Liver (tissue), 9 donors: Measurements from ENCODE around the gene PRSS22. TPM values are rescaled to one million over a fixed set of nuclear protein-coding genes. Genes with fewer than 3 reads are reported as not detected.

ENCODE experiments used
- DNase-seq: peaks from one replicate; pipeline ENCODE4 v3.0.0-alpha.2; 2017; ENCODE audit warnings: low spot score
- H3K27ac ChIP-seq, 2 donors: one replicate each; pipeline ENCODE4 v1.7.0; 2013; ENCODE audit warnings: inconsistent platforms in 2 of 2, low read length in 2 of 2, control low read depth in 1 of 2, low read depth in 1 of 2, mild to moderate bottlenecking in 1 of 2
- H3K27me3 ChIP-seq, 4 donors: one replicate each; pipeline versions ENCODE4 v1.6.1 to v1.7.0; 2013; ENCODE audit warnings: low read length in 3 of 4, inconsistent platforms in 1 of 4, mild to moderate bottlenecking in 1 of 4, moderate library complexity in 1 of 4; ENCODE audit not compliant: control insufficient read depth in 4 of 4, insufficient read depth in 4 of 4
- H3K36me3 ChIP-seq, 4 donors: one replicate each; pipeline versions ENCODE4 v1.6.1 to v1.7.0; 2013; ENCODE audit warnings: low read length in 3 of 4, mild to moderate bottlenecking in 3 of 4, low read depth in 1 of 4, moderate library complexity in 1 of 4; ENCODE audit not compliant: control insufficient read depth in 4 of 4, insufficient read depth in 3 of 4
- H3K4me1 ChIP-seq, 4 donors: one replicate each; pipeline versions ENCODE4 v1.6.1 to v1.7.0; 2013; ENCODE audit warnings: low read length in 3 of 4, mild to moderate bottlenecking in 3 of 4, moderate library complexity in 1 of 4; ENCODE audit not compliant: control insufficient read depth in 4 of 4, insufficient read depth in 4 of 4
- H3K4me3 ChIP-seq, 3 donors: one replicate each; pipeline versions ENCODE4 v1.6.1 to v1.7.0; 2013; ENCODE audit warnings: low read length in 3 of 3, control low read depth in 1 of 3, low read depth in 1 of 3, mild to moderate bottlenecking in 1 of 3
- H3K9ac ChIP-seq, 2 donors: one replicate each; pipeline ENCODE4 v1.7.0; 2013; ENCODE audit warnings: low read length in 2 of 2, mild to moderate bottlenecking in 2 of 2, moderate library complexity in 2 of 2, control low read depth in 1 of 2, low read depth in 1 of 2
- H3K9me3 ChIP-seq, 4 donors: one replicate each; pipeline versions ENCODE4 v1.6.1 to v1.7.0; 2013; ENCODE audit warnings: low read length in 3 of 4; ENCODE audit not compliant: control insufficient read depth in 4 of 4
- EGR1 ChIP-seq, 2 donors: IDR thresholded peaks; 2 replicates each; pipeline ENCODE4 v1.6.1; 2016 to 2018; ENCODE audit warnings: antibody characterized with exemption in 2 of 2, low read depth in 2 of 2
- FOXA1 ChIP-seq: IDR thresholded peaks from 2 replicates; pipeline ENCODE4 v1.6.1; 2016; ENCODE audit warnings: antibody characterized with exemption
- FOXA2 ChIP-seq: IDR thresholded peaks from 2 replicates; pipeline ENCODE4 v1.6.1; 2016; ENCODE audit warnings: antibody characterized with exemption
- GABPA ChIP-seq, 2 donors: IDR thresholded peaks in 1 of 2; conservative IDR thresholded peaks in 1 of 2; 2 replicates each; pipeline ENCODE4 v1.6.1; 2016; ENCODE audit warnings: antibody characterized with exemption in 2 of 2, mild to moderate bottlenecking in 1 of 2, moderate library complexity in 1 of 2
- HNF4A ChIP-seq, 2 donors: conservative IDR thresholded peaks; 2 replicates each; pipeline ENCODE4 v1.6.1; 2016; ENCODE audit warnings: antibody characterized with exemption in 2 of 2, mild to moderate bottlenecking in 2 of 2
- HNF4G ChIP-seq: IDR thresholded peaks from 2 replicates; pipeline ENCODE4 v1.6.1; 2016; ENCODE audit warnings: antibody characterized with exemption
- JUND ChIP-seq, 2 donors: IDR thresholded peaks; 2 replicates each; pipeline ENCODE4 v1.6.1; 2016; ENCODE audit warnings: antibody characterized with exemption in 2 of 2
- NR2F2 ChIP-seq: IDR thresholded peaks from 2 replicates; pipeline ENCODE4 v1.6.1; 2016; ENCODE audit warnings: antibody characterized with exemption
- RAD21 ChIP-seq, 2 donors: IDR thresholded peaks; 2 replicates each; pipeline ENCODE4 v1.6.1; 2016; ENCODE audit warnings: antibody characterized with exemption in 2 of 2, mild to moderate bottlenecking in 2 of 2
- RXRA ChIP-seq, 2 donors: IDR thresholded peaks; 2 replicates each; pipeline ENCODE4 v1.6.1; 2017 to 2018; ENCODE audit warnings: antibody characterized with exemption in 2 of 2, mild to moderate bottlenecking in 1 of 2
- SP1 ChIP-seq: IDR thresholded peaks from 2 replicates; pipeline ENCODE4 v1.6.1; 2018; ENCODE audit warnings: antibody characterized with exemption, mild to moderate bottlenecking
- TAF1 ChIP-seq: conservative IDR thresholded peaks from 2 replicates; pipeline ENCODE4 v1.6.1; 2016; ENCODE audit warnings: antibody characterized with exemption, mild to moderate bottlenecking
- YY1 ChIP-seq: IDR thresholded peaks from 2 replicates; pipeline ENCODE4 v1.6.1; 2016; ENCODE audit warnings: antibody characterized with exemption, mild to moderate bottlenecking
- WGBS: extraction: QIAGEN DNeasy Blood & Tissue Kit; methylation state at CpG from one replicate; pipeline ENCODE4 v1.1.7; 2013; 5-methylcytosine and 5-hydroxymethylcytosine counted together
- polyA plus RNA-seq, 2 donors: library from polyadenylated mRNA; stranded (reverse) in 1 of 2; unstranded in 1 of 2; fragments of 200-250 nt in 1 of 2; fragments of >200 nt in 1 of 2; fragmentation: Nextera tagmentation in 1 of 2; extraction: Ambion mirVana in 1 of 2; gene quantifications; one replicate each; pipeline versions ENCODE4 v1.2.1 to v1.2.3, GENCODE V29; 2013 to 2015
- total RNA-seq, 2 donors: library from RNA; depleted of rRNA; stranded (reverse); fragments of >200 nt; gene quantifications; one replicate each; pipeline ENCODE4 v1.2.3, GENCODE V29; 2014
- TF ChIP-seq, protein P1 (sequence below): fragments of 150-350 bp; IDR thresholded peaks from 2 replicates; pipeline ENCODE4 v1.5.1; 2017; ENCODE audit warnings: improper control_type of control experiment, low read depth, low read length; ENCODE audit not compliant: missing input control
- TF ChIP-seq, protein P2 (sequence below): IDR thresholded peaks from 2 replicates; pipeline ENCODE4 v1.6.1; 2016; ENCODE audit warnings: antibody characterized with exemption
- TF ChIP-seq, protein P3 (sequence below): IDR thresholded peaks from 2 replicates; pipeline ENCODE4 v1.6.1; 2016; ENCODE audit warnings: antibody characterized with exemption
- TF ChIP-seq, protein P4 (sequence below): IDR thresholded peaks from 2 replicates; pipeline ENCODE4 v1.6.1; 2016; ENCODE audit warnings: antibody characterized with exemption
- TF ChIP-seq, protein P5 (sequence below): IDR thresholded peaks from 2 replicates; pipeline ENCODE4 v1.6.1; 2016; ENCODE audit warnings: antibody characterized with exemption, mild to moderate bottlenecking
- donor health status: healthy.
- donor health status: healthy.
- donor health status: healthy.
- donor health status: healthy.
- donor health status: healthy.

The PRSS22 gene
- total and polyA plus RNA-seq, 4 donors = 0.23 to 1.1 (median 0.32) TPM; not detected in 1

DNA sequence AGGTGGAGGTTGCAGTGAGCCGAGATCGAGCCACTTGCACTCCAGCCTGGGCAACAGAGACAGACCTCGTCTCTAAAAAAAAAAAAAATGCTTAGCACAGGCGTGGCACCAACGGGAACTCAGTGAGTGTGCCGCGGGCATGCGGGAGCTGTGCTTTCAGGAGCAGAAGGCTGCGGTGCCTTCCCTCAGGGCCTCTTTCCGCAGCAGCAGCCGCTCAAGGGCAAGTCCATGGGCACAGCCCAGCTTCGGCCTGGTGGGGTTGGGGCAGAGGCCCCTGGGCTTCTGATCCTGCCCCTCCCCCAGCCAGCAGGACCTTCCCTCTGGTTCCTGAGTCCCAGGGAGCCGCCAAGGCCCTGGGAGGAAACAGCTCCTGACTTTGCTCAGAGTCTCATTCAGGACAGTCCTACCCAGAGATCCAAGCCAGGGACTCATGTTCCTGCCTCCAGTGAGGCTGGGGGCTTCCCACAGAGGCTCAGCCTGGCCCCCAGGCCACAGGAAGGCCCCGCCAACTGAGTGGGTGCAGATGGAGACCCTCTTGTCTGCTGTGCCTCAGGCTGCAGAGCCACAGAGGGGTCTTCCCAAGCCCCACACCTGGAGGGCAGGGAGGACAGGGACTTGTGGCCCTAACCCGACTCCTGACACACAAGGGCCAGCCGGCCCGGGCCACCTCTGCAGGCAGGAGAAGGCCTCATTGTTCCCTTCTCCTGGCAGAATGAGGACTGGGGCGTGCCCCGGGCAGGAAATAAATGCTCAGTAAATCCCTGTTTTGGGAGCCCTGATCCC is 31.2 kb downstream of the PRSS22 start:
- Histone ChIP-seq H3K9ac (no peak overlapping the region), H3K4me3 (no peak overlapping the region), H3K4me1 (no peaks in the 10 kb centered on the region), H3K27ac (no peak overlapping the region), H3K36me3 (no peaks in the 10 kb centered on the region), H3K9me3 (no peaks in the 10 kb centered on the region), H3K27me3 (peaks cover 0 to 2% (median under 1%) of the 10 kb centered on the region in 4 donors)
- 71% methylated on average over 19 of the region's 19 CpGs for WGBS
- no peak for DNase-seq
- TF ChIP-seq, protein P1, sequence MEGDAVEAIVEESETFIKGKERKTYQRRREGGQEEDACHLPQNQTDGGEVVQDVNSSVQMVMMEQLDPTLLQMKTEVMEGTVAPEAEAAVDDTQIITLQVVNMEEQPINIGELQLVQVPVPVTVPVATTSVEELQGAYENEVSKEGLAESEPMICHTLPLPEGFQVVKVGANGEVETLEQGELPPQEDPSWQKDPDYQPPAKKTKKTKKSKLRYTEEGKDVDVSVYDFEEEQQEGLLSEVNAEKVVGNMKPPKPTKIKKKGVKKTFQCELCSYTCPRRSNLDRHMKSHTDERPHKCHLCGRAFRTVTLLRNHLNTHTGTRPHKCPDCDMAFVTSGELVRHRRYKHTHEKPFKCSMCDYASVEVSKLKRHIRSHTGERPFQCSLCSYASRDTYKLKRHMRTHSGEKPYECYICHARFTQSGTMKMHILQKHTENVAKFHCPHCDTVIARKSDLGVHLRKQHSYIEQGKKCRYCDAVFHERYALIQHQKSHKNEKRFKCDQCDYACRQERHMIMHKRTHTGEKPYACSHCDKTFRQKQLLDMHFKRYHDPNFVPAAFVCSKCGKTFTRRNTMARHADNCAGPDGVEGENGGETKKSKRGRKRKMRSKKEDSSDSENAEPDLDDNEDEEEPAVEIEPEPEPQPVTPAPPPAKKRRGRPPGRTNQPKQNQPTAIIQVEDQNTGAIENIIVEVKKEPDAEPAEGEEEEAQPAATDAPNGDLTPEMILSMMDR = no peak
- TF ChIP-seq GABPA (IDR thresholded peaks at IDR 0.05 in 1 of 2, conservative IDR thresholded peaks at IDR 0.05 in 1 of 2) (no peak), NR2F2 (no peak), YY1 (no peak), FOXA1 (no peak), EGR1 (IDR thresholded peaks at IDR 0.05; ENCODE audit: low read depth in 2 of 2) (no peak), TAF1 (no peak), HNF4G (no peak), HNF4A (conservative IDR thresholded peaks at IDR 0.05) (no peak), FOXA2 (no peak), SP1 (no peak), RXRA (IDR thresholded peaks at IDR 0.05) (no peak), JUND (IDR thresholded peaks at IDR 0.05) (no peak), RAD21 (IDR thresholded peaks at IDR 0.05) (no peak)
- TF ChIP-seq, protein P2, sequence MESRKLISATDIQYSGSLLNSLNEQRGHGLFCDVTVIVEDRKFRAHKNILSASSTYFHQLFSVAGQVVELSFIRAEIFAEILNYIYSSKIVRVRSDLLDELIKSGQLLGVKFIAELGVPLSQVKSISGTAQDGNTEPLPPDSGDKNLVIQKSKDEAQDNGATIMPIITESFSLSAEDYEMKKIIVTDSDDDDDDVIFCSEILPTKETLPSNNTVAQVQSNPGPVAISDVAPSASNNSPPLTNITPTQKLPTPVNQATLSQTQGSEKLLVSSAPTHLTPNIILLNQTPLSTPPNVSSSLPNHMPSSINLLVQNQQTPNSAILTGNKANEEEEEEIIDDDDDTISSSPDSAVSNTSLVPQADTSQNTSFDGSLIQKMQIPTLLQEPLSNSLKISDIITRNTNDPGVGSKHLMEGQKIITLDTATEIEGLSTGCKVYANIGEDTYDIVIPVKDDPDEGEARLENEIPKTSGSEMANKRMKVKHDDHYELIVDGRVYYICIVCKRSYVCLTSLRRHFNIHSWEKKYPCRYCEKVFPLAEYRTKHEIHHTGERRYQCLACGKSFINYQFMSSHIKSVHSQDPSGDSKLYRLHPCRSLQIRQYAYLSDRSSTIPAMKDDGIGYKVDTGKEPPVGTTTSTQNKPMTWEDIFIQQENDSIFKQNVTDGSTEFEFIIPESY = no peak
- TF ChIP-seq, protein P3, sequence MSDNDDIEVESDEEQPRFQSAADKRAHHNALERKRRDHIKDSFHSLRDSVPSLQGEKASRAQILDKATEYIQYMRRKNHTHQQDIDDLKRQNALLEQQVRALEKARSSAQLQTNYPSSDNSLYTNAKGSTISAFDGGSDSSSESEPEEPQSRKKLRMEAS = no peak
- TF ChIP-seq, protein P4, sequence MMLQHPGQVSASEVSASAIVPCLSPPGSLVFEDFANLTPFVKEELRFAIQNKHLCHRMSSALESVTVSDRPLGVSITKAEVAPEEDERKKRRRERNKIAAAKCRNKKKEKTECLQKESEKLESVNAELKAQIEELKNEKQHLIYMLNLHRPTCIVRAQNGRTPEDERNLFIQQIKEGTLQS = no peak
- TF ChIP-seq, protein P5, sequence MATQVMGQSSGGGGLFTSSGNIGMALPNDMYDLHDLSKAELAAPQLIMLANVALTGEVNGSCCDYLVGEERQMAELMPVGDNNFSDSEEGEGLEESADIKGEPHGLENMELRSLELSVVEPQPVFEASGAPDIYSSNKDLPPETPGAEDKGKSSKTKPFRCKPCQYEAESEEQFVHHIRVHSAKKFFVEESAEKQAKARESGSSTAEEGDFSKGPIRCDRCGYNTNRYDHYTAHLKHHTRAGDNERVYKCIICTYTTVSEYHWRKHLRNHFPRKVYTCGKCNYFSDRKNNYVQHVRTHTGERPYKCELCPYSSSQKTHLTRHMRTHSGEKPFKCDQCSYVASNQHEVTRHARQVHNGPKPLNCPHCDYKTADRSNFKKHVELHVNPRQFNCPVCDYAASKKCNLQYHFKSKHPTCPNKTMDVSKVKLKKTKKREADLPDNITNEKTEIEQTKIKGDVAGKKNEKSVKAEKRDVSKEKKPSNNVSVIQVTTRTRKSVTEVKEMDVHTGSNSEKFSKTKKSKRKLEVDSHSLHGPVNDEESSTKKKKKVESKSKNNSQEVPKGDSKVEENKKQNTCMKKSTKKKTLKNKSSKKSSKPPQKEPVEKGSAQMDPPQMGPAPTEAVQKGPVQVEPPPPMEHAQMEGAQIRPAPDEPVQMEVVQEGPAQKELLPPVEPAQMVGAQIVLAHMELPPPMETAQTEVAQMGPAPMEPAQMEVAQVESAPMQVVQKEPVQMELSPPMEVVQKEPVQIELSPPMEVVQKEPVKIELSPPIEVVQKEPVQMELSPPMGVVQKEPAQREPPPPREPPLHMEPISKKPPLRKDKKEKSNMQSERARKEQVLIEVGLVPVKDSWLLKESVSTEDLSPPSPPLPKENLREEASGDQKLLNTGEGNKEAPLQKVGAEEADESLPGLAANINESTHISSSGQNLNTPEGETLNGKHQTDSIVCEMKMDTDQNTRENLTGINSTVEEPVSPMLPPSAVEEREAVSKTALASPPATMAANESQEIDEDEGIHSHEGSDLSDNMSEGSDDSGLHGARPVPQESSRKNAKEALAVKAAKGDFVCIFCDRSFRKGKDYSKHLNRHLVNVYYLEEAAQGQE = no peak
